Astrocyte (in vitro differentiated cells and primary cell): ENCODE data around the gene BMP4. TPM values are rescaled to one million over a fixed set of nuclear protein-coding genes. Genes with fewer than 3 reads are reported as not detected.

Experiments used
- DNase-seq: peaks from one replicate; pipeline ENCODE4 v3.0.0-alpha.2; 2010; ENCODE audit warnings: low read depth
- FAIRE-seq: peaks from 2 replicates; lab custom pipeline; 2011; peaks lifted over from hg19 to GRCh38; lab: Jason Lieb, UNC
- H2AFZ ChIP-seq: 2 replicates; pipeline ENCODE4 v1.6.0; 2012; ENCODE audit warnings: low read depth, low read length, inconsistent platforms
- H3K27ac ChIP-seq: 2 replicates; pipeline ENCODE4 v1.5.1; 2011; ENCODE audit warnings: low read depth, low read length, inconsistent platforms
- H3K27me3 ChIP-seq: 2 replicates; pipeline ENCODE4 v1.6.0; 2011; ENCODE audit warnings: low read length, inconsistent platforms; ENCODE audit not compliant: insufficient read depth
- H3K36me3 ChIP-seq: 2 replicates; pipeline ENCODE4 v1.5.1; 2011; ENCODE audit warnings: low read length, inconsistent platforms; ENCODE audit not compliant: insufficient read depth
- H3K4me1 ChIP-seq: 2 replicates; pipeline ENCODE4 v1.5.1; 2011; ENCODE audit warnings: low read length, inconsistent platforms; ENCODE audit not compliant: insufficient read depth
- H3K4me2 ChIP-seq: 2 replicates; pipeline ENCODE4 v1.6.0; 2012; ENCODE audit warnings: low read length, inconsistent platforms
- H3K4me3 ChIP-seq: 2 replicates; pipeline ENCODE4 v1.5.1; 2011; ENCODE audit warnings: low read depth, mild to moderate bottlenecking, low read length, inconsistent platforms; ENCODE audit not compliant: insufficient read depth
- H3K79me2 ChIP-seq: 2 replicates; pipeline ENCODE4 v1.6.0; 2012; ENCODE audit warnings: mild to moderate bottlenecking, low read length, inconsistent platforms; ENCODE audit not compliant: insufficient read depth
- H3K9ac ChIP-seq: 2 replicates; pipeline ENCODE4 v1.6.0; 2012; ENCODE audit warnings: mild to moderate bottlenecking, low read length, inconsistent platforms
- H3K9me3 ChIP-seq: 2 replicates; pipeline ENCODE4 v1.5.1; 2012; ENCODE audit warnings: low read depth, mild to moderate bottlenecking, low read length, inconsistent platforms; ENCODE audit not compliant: insufficient read depth
- H4K20me1 ChIP-seq: 2 replicates; pipeline ENCODE4 v1.6.0; 2012; ENCODE audit warnings: low read length, inconsistent platforms; ENCODE audit not compliant: insufficient read depth
- H3K27ac Mint-ChIP-seq: one replicate; pipeline ENCODE4 v1.8.0; 2021; ENCODE audit warnings: mild to moderate bottlenecking, mixed read lengths; ENCODE audit not compliant: unreplicated experiment
- H3K27me3 Mint-ChIP-seq: one replicate; pipeline ENCODE4 v1.8.0; 2021; ENCODE audit warnings: low read depth, mixed read lengths; ENCODE audit not compliant: unreplicated experiment
- H3K36me3 Mint-ChIP-seq: one replicate; pipeline ENCODE4 v1.8.0; 2021; ENCODE audit warnings: low read depth, mixed read lengths; ENCODE audit not compliant: unreplicated experiment
- H3K4me1 Mint-ChIP-seq: one replicate; pipeline ENCODE4 v1.8.0; 2021; ENCODE audit warnings: low read depth, mixed read lengths; ENCODE audit not compliant: unreplicated experiment
- H3K4me3 Mint-ChIP-seq: one replicate; pipeline ENCODE4 v1.8.0; 2021; ENCODE audit warnings: mild to moderate bottlenecking, moderate library complexity, mixed read lengths; ENCODE audit not compliant: unreplicated experiment
- H3K9me3 Mint-ChIP-seq: one replicate; pipeline ENCODE4 v1.8.0; 2021; ENCODE audit warnings: mild to moderate bottlenecking, mixed read lengths; ENCODE audit not compliant: unreplicated experiment
- CTCF ChIP-seq: IDR thresholded peaks from 2 replicates; pipeline ENCODE4 v1.5.1; 2011; ENCODE audit warnings: low read depth, mild to moderate bottlenecking, inconsistent platforms, low read length, moderate library complexity; ENCODE audit not compliant: insufficient read depth
- EZH2 ChIP-seq: IDR thresholded peaks from 2 replicates; pipeline ENCODE4 v1.6.1; 2012; ENCODE audit warnings: mild to moderate bottlenecking, low read length, inconsistent platforms; ENCODE audit not compliant: insufficient read depth
- total RNA-seq: library from RNA; stranded (reverse); gene quantifications from 2 replicates; pipeline ENCODE4 v1.2.1, GENCODE V29; 2021

BMP4 gene
- total RNA-seq, 1 donor from 2014 or later: 27.2 TPM

- Mint-ChIP-seq H3K36me3 (peaks cover 14% of the 10 kb centered on the region), H3K27me3 (peaks cover 42% of the 10 kb centered on the region), H3K27ac (peak overlapping the region; percentile 72), H3K9me3 (peaks cover 3% of the 10 kb centered on the region), H3K4me3 (peak overlapping the region; percentile 94), H3K4me1 (peaks cover 10% of the 10 kb centered on the region)
- FAIRE-seq: no peak
- TF ChIP-seq CTCF: no peak
- TF ChIP-seq EZH2: no peak
- peak overlapping the region; percentile 69 for H3K4me3 ChIP-seq
- DNase-seq: peak; percentile 39
- H2AFZ ChIP-seq: peak overlapping the region; percentile 81
- H3K9ac ChIP-seq: peak overlapping the region; percentile 71
- H3K36me3 ChIP-seq: no peaks in the 10 kb centered on the region
- peaks cover 47% of the 10 kb centered on the region for H3K27me3 ChIP-seq
- H3K27ac ChIP-seq: peak overlapping the region; percentile 11
- peak overlapping the region; percentile 89 for H3K4me2 ChIP-seq
- H3K4me1 ChIP-seq: peaks cover 32% of the 10 kb centered on the region
- no peaks in the 10 kb centered on the region for H3K9me3 ChIP-seq
- H3K79me2 ChIP-seq: peaks cover 8% of the 10 kb centered on the region
- H4K20me1 ChIP-seq: peaks cover 28% of the 10 kb centered on the region
Measured at GRCh38 chr14:53953828-53954550, 2.6 kb downstream of the BMP4 start.

GRCh38 chr14:53953002-53953827 is 3.4 kb downstream of the BMP4 start:
- Mint-ChIP-seq H3K9me3 (peaks cover 3% of the 10 kb centered on the region), H3K4me3 (peak overlapping the region; percentile 94), H3K27ac (peak overlapping the region; percentile 89), H3K27me3 (peaks cover 46% of the 10 kb centered on the region), H3K36me3 (peaks cover 16% of the 10 kb centered on the region), H3K4me1 (peaks cover 10% of the 10 kb centered on the region)
- Histone ChIP-seq H3K9ac (peak overlapping the region; percentile 71), H3K79me2 (peaks cover 8% of the 10 kb centered on the region), H3K4me3 (peak overlapping the region; percentile 69), H3K27me3 (peaks cover 50% of the 10 kb centered on the region), H3K36me3 (no peaks in the 10 kb centered on the region), H2AFZ (peak overlapping the region; percentile 81), H4K20me1 (peaks cover 34% of the 10 kb centered on the region), H3K27ac (peak overlapping the region; percentile 11), H3K4me1 (peaks cover 32% of the 10 kb centered on the region), H3K4me2 (peak overlapping the region; percentile 89), H3K9me3 (no peaks in the 10 kb centered on the region)
- no peak for TF ChIP-seq CTCF
- TF ChIP-seq EZH2: peak; percentile 52
- FAIRE-seq (no peak), DNase-seq (peak; percentile 64)
